GM18861 (cell line): ENCODE measurements around the gene MSH5.

ENCODE experiments used
- ATAC-seq: cut with Tn5 transposase; IDR thresholded peaks from one replicate; pipeline ENCODE4 v1.9.1; 2021; ENCODE audit not compliant: unreplicated experiment

Gene MSH5

DNA sequence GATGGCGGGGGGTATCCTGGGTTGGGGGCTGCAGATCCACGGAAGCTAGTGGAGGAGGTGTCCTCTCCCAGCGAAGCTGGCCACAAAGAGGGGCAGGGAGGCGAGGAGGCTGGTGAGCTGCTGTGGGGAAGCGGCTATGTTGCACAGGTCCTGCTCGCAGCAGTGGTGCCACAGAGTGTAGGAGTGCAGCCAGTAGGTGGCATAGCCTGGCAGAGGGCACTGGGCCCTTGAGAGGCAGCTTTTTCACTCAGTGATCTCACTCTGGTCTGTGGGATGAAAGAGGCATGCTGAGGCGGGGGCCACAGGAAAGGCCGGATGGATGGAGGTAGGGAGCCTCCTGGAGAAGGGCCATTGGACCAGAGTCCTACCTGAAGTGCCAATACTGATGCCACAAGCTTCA is 27.5 kb upstream of the MSH5 start:
- no peak for ATAC-seq

- no peak for ATAC-seq
Measured at GRCh38 chr6:31713465-31713864, 26.3 kb upstream of the MSH5 start.

DNA sequence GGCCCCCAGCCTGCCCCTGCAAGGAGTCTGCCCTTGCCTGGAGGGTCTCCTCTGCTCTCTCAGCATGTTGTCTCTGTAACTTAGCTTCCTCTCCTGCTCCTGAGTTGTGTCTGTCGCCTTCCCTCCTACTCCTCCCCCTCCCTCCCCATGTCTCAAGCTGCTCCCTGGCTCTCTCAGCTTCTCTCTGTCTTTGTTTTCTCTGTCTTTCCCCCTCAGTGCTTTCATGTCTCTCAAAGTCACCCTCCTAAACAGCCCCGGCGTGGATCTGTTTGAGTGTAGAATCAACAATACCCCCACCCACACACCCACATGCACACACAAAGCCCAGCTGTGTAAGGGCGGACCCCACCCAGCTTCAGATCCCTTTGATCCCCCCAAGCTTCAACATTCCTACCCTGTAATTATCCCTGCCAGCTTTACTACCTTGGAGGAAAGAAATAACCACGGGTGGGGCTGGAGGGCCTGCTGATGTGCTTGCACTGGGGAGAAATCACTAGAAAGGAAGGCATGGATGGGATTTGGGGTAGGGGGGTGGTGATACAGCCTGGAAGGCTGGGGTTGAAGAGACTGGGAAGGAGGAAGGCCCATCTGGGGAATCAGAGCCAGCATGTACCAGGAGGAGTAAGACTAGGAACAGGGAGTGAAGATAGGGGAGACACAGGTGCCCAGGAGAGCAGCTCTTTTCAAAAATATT is 25.7 kb upstream of the MSH5 start:
- no peak for ATAC-seq

GRCh38 chr6:31715022-31715958 is 24.5 kb upstream of the MSH5 start, which contains the start of gene LY6G6D:
Gene LY6G6D, plus strand, starts transcription at chr6:31715348. Its CDS starts 8 bp downstream, at chr6:31715356.
- ATAC-seq: no peak

- ATAC-seq: no peak
Measured at GRCh38 chr6:31717499-31718222, 22.1 kb upstream of the MSH5 start.

DNA sequence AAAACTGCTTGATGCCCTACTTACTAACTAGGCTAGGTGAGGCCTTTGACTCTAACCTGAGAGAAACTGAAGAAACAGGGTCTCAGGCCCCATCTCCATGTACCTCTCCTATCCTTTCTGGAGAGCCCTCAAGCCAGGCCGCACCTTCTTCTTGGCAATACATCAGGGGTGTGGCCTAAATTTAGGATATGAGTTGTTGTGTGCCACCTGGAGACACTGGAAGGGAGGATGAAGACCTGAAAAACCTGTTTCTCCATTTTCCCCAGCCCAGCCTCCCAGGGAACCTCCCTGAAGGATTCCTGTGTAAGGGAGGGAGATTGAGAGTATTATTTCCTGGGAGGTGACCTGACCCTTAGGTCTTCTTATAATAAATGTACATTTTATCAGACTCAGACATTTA is 21.5 kb upstream of the MSH5 start:
- ATAC-seq: no peak

DNA sequence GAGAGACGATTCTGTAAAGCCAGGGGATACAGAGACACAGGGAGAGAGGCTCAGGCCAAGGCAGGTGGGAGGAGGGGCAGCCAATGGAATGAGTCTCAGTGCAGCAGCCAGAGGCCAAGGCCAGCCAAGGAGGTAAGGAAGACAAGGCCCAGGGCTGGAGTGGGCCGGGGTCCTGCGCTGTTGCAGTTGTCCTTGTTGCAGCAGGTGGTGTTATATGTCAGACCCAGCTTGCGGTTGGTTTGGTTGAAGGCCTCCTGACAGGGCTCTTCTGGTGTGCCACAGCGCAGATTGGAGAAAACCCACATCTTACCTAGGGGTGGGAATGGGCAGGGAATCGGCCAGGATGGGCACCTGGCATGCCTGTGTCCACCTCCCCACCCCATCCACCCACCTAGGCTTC is 20.8 kb upstream of the MSH5 start:
- ATAC-seq: no peak

DNA sequence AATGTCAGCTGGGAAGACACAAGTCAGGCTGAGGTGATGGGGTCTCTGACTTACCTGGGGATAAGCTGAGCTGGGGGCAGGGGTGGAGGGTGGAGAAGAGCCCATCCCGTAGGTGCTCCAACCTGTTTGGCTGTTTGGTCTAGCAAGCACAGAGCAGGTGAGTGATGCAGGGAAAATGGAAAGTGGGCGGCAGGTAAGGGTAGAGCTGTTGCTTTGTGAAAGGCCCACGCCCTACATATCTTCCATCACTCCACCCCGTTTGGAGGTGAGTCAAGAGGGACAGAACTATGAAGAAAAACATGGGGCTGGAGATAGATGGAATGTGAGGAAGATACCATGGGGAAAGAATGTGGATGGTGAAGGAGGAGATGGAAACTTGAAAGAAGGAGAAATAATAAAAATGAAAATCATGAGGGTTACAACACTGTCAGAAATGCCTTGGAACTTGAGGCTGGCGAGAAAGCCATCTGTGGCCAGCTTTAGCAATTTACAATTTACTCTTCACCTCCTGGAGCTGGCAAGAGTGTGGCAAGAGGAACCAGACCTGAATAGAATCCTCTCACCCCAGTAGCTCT is 19.5 kb upstream of the MSH5 start:
- ATAC-seq: no peak

GRCh38 chr6:31721351-31722020 is 18.3 kb upstream of the MSH5 start, which contains the start of gene LY6G6C:
Gene LY6G6C, minus strand, starts transcription at chr6:31721746. Its CDS starts 67 bp downstream, at chr6:31721679.
- no peak for ATAC-seq

DNA sequence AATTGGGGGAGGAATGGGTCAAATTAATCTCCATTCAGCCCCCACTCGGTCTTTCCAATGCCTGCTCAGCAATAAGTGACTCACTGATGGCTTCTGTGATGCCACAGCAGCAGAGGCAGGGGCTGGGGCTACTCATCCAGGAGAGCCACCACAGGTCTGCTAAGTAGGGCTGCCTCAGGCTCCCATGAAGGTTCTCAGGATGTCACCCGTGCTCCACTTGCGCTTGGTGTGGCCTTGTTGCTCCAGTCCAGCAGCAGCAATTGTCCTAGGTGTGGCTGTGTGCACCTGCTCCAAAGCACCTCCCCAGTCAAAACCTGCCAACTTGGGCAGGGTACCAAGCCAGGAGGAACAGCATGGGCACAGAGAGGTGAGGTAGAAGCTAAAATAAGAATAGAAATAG is 17.6 kb upstream of the MSH5 start:
- ATAC-seq: no peak

GRCh38 chr6:31723245-31723979 is 16.4 kb upstream of the MSH5 start, which contains the start of gene MPIG6B:
Gene MPIG6B, plus strand, starts transcription at chr6:31723373. Its CDS starts 11 bp downstream, at chr6:31723384.
- ATAC-seq: no peak

DNA sequence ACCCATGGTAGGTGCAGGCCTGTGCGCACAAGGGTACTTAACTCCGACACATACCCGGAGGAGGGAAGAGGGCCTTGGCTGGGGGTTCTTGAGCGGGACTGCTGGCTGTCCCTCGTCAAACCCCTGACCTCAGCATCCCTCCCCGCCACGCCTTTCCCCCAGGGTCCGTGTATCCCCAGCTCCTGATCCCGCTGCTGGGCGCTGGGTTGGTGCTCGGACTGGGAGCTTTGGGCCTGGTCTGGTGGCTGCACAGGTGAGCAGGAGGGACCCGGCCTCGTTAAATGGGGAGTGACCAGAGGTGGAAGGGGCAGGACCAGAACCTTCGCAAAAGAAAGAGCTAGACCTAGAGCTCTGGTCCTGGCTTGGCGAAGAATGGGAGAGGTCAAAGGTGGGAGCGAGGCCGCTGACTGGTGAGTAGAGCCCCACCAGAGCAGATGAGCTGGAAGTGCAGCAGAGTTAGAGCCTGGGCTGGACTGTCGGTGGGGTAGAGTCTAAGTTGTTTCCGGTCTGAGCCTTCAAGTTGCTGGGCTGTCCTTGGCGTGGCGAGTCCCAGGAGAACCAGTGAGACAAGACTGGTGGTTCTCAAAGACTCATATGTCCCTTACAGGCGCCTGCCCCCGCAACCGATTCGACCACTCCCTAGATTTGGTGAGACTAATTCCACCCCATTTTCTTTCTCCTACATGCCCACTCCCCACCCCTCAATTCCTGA is 15.7 kb upstream of the MSH5 start:
- no peak for ATAC-seq

- ATAC-seq: no peak
Measured at GRCh38 chr6:31725502-31726350, 14.1 kb upstream of the MSH5 start.

- ATAC-seq: no peak
Measured at GRCh38 chr6:31727034-31727716, 12.6 kb upstream of the MSH5 start.

GRCh38 chr6:31727717-31728671 is 11.8 kb upstream of the MSH5 start:
- ATAC-seq: no peak

DNA sequence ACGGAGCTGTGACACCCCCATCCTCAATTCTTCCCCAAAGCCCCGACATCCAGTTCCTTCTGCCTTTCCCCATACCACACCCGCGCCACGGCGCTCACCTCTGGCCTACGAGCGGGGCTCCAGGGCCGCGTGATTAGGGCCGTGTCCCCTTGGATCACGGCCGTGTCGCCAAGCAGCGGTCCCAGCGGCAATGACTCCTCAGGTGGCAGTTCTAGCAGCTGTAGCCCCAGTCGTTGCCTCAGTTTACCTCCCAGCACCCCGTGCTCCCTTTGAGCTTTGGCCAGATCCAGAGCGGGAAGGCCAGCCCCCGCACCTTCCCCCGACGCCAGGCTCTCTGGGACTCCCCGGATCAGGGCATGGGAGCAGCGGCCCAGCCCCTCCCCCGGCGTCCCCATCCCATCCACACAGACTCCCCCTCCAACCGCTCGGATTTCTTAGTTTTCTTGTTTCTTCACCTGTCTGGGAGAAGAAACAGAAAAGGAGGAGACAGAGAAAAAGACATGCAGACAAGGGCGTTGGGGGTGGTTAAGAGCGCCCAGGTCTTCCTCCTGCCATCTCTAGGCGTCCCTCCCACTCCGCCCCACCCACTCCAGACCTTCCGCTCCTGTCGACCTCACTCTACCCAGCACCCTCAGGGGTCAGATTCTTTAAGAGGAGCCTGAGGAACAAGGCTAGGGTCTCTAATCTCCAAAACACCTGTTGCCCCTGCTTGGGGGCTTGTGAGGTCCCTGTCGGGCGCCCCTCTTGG is 10.9 kb upstream of the MSH5 start, which contains the start of gene DDAH2:
Gene DDAH2 (minus strand): TSS at position 533 of the 748 bp plus-strand sequence. CDS start 138 bp downstream, at position 395.
- no peak for ATAC-seq
